Measurements from ENCODE around the gene PEX5L.

The PEX5L gene

GRCh38 chr3:180048840-180049239 is 12.1 kb upstream of the PEX5L start:
- FAIRE-seq: no peak
- no peak for TF ChIP-seq CTCF (IDR thresholded peaks at IDR 0.05; ENCODE audit: insufficient read depth, missing control alignments)
- DNase-seq (ENCODE audit: insufficient read length, low spot score): no peak

DNA sequence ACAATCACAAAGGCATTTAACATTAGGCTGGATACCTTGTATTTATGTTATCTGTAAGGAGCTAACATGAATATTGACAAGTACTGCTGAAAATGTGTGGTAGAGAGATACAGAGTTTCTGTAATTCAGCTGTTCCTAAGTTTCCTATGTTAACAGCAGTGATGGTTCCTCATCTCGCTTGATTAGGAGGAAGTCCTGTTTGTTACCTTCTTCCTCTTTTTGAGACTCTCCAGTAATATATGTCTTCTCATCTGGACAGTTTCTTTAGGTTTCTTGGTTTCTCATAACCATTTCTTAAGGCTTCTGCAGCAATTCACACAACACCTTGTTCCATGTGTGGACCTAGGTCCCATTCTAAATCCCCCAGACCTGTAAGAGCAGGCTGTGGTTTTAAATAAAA is 11.4 kb upstream of the PEX5L start:
- no peak for TF ChIP-seq CTCF (IDR thresholded peaks at IDR 0.05; ENCODE audit: insufficient read depth, missing control alignments)
- no peak for DNase-seq (ENCODE audit: insufficient read length, low spot score)
- FAIRE-seq: no peak

- FAIRE-seq: no peak
- no peak for TF ChIP-seq CTCF (IDR thresholded peaks at IDR 0.05; ENCODE audit: insufficient read depth, missing control alignments)
- no peak for DNase-seq (ENCODE audit: insufficient read length, low spot score)
Observed at GRCh38 chr3:180040966-180041365, 4.2 kb upstream of the PEX5L start.

GRCh38 chr3:180036092-180036670 is 556 bp downstream of the PEX5L start:
- DNase-seq (ENCODE audit: insufficient read length, low spot score): no peak
- TF ChIP-seq CTCF (IDR thresholded peaks at IDR 0.05; ENCODE audit: insufficient read depth, missing control alignments): no peak
- FAIRE-seq: no peak

DNA sequence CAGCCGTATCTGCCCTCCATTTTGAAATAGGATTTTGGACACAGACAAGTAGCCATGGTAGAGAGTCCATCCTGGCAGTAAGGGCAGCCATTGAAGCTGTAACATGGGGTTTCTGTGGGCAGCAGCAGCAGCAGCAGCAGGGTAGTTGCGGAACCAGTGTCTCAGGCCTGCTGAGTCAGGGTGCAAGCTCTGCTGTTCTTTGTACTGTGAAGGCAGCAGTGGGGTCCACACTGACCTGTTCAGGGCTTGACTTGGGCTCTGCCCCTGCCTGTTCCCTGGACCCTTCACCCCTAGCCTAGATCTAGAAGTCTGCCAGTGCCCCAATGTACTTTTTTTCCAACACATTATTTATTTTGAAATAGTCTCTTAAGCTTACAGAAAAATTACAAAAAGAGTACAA is 9.7 kb downstream of the PEX5L start:
- TF ChIP-seq CTCF (IDR thresholded peaks at IDR 0.05; ENCODE audit: insufficient read depth, missing control alignments): no peak
- FAIRE-seq (no peak), DNase-seq (ENCODE audit: insufficient read length, low spot score) (no peak)

DNA sequence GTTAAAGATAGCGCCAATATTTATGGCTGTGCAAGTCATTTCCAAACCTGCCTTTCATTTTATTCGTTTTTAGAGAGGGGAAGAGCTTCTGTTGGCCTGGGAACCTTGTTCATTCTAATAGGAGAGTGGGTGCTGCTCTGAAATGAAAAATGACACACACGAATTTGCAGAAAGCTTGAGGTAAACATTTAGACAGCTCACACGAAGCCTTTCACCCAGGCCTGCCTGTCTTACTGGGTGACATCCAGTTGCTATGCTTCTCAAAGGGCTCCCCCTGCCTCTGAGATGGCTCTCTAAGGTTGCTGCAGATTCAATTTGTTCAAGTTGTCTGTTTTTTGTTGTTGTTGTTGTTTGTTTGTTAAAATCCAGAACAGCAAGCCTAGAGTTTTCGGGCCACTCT is 18.2 kb downstream of the PEX5L start:
- TF ChIP-seq CTCF (IDR thresholded peaks at IDR 0.05; ENCODE audit: insufficient read depth, missing control alignments): peak; percentile 32
- FAIRE-seq (no peak), DNase-seq (ENCODE audit: insufficient read length, low spot score) (no peak)

- DNase-seq (ENCODE audit: insufficient read length, low spot score) (no peak), FAIRE-seq (peak; percentile 21)
- TF ChIP-seq CTCF (IDR thresholded peaks at IDR 0.05; ENCODE audit: insufficient read depth, missing control alignments): no peak
Observed at GRCh38 chr3:180017846-180018245, 18.9 kb downstream of the PEX5L start.

Measured in D721Med (cell line).